Measurements from ENCODE around the gene PLCL1.

DNA sequence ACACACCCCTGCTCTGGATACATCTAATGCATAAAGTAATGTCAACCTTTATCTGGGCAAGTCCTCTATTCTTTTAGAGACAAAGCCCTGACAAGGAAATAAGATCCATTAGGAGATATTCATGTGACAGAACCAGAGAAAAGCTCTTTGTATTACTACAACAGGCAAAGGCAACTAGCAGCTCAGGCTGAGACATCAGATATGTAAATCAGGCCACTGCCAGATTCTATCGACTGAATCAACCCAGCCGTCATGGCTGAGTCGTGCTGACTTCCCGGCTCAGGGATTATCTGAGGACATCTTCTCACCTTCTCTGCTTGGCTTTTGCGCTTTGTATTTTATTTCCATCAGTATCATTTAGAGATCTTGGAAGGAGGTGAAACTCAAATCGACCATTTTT lies 294.5 kb downstream of the PLCL1 start:
- TF ChIP-seq, protein P1, sequence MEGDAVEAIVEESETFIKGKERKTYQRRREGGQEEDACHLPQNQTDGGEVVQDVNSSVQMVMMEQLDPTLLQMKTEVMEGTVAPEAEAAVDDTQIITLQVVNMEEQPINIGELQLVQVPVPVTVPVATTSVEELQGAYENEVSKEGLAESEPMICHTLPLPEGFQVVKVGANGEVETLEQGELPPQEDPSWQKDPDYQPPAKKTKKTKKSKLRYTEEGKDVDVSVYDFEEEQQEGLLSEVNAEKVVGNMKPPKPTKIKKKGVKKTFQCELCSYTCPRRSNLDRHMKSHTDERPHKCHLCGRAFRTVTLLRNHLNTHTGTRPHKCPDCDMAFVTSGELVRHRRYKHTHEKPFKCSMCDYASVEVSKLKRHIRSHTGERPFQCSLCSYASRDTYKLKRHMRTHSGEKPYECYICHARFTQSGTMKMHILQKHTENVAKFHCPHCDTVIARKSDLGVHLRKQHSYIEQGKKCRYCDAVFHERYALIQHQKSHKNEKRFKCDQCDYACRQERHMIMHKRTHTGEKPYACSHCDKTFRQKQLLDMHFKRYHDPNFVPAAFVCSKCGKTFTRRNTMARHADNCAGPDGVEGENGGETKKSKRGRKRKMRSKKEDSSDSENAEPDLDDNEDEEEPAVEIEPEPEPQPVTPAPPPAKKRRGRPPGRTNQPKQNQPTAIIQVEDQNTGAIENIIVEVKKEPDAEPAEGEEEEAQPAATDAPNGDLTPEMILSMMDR (IDR thresholded peaks at IDR 0.05): no peak
- no peak for TF ChIP-seq POLR2A (IDR thresholded peaks at IDR 0.05)

Measured in adrenal gland (tissue), 5 donors.